ENCODE measurements around the gene CCNY.

The CCNY gene

DNA sequence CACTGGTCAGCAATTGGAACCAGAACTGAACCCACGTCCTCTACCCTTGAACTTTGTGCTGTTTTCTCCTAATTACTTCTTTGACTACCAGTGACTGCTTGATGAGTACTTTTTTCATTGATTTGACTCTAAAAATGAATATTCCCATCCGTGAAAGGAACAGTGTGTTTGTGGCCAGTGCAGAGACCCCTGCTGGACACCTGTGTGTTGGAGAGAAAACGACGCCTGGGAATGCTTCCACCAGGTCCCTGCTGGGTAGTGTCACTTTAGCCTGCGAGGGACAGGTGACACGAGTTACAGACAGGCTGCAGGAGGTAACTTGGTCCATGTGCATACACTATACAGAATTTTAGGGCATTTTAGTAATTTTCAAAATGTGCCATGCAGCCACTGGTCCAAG is 262.1 kb downstream of the CCNY start:
- DNase-seq, result no peak

DNA sequence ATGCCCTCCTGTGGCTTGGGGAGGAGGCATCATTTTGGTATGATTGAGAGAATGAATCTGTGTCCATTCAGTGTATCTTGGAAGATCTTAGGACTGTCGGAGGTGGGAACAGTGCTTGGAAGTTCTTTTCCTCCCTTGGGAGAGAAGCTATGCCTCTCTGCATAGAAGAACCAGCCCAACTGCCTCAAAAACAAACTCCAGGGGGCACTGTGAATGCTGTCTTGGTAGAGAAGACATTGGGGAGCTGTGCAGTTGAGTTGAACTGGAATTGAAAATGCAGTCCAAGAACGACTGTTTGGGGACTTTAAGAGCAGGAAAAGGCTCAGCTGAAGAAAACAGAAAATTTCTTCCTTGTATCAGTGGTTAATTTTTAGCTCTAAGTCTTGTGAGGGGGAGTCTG is 263.9 kb downstream of the CCNY start:
- no peak for DNase-seq

DNA sequence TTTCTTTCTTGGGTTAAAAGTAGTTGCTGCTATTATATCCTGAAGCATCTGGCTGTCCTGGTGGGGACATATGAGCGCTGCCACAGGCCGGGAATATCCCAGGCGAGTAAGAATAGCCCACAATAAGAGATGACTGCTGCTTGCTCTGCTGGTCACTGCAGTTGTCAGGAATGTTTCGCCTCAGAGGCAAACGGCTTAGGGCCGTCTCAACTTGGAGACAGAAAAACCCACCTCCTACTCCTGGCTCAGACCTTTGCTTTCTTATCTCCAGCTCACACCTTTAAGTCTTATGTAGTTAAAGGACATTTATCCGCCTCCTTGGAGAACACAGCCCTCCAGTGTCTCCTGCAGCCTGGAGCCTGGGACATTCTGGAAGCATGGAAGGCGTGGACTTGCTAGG is 268.9 kb downstream of the CCNY start, which contains the start of gene GJD4:
Gene GJD4, plus strand, starts transcription at position 151 of the 400 bp plus-strand sequence. Its CDS starts 227 bp downstream, at position 378.
- no peak for DNase-seq

DNA sequence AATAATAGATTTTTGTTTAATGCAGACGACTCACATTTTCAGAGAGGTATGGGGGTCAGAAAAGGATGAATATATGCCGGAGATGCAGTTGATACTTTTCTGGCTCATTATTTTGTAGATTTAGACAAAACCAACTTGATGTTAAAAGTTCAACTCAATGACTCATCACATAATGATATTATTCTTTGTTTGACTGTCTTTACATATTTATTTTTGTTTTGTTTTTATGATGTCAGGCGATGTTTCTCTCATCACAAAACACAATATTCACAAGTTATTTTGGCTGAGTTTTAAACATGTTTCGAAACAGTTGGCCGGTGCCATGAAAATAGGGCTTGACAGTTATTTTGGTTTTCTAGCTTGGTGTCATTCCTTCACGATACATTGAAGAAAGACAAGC is 270.1 kb downstream of the CCNY start:
- DNase-seq, result no peak

DNA sequence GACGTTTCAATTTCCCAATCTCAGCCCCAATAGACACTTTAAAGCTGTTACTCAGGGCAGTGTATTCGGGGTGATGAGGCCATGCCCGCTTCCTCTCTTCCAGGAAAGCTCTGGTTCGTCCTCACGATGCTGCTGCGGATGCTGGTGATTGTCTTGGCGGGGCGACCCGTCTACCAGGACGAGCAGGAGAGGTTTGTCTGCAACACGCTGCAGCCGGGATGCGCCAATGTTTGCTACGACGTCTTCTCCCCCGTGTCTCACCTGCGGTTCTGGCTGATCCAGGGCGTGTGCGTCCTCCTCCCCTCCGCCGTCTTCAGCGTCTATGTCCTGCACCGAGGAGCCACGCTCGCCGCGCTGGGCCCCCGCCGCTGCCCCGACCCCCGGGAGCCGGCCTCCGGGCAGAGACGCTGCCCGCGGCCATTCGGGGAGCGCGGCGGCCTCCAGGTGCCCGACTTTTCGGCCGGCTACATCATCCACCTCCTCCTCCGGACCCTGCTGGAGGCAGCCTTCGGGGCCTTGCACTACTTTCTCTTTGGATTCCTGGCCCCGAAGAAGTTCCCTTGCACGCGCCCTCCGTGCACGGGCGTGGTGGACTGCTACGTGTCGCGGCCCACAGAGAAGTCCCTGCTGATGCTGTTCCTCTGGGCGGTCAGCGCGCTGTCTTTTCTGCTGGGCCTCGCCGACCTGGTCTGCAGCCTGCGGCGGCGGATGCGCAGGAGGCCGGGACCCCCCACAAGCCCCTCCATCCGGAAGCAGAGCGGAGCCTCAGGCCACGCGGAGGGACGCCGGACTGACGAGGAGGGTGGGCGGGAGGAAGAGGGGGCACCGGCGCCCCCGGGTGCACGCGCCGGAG is 271.4 kb downstream of the CCNY start:
- DNase-seq, result no peak

DNA sequence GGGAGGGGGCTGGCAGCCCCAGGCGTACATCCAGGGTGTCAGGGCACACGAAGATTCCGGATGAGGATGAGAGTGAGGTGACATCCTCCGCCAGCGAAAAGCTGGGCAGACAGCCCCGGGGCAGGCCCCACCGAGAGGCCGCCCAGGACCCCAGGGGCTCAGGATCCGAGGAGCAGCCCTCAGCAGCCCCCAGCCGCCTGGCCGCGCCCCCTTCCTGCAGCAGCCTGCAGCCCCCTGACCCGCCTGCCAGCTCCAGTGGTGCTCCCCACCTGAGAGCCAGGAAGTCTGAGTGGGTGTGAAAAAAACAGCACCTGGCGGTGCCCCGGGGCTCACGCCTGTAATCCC is 272.0 kb downstream of the CCNY start:
- DNase-seq, result no peak

DNA sequence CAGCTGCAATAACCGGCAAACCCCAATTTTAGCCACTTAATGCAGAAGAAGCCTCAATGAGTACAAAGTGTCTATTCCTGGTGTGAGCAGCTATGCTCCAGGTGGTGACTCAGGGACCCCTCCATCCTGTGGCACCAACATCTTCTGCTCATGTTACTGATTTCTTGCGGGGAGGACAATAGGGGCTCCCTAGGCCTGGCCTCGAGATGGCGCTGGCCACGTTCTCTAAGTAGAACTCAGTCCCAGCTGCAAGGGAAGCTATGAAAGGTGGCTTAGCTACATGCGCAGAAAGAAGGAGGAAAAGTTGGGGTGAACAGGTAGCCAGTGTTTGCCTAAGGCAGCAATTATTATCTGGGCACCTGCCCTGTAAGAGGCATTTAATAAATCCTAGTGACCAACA is 275.4 kb downstream of the CCNY start:
- DNase-seq, result no peak

DNA sequence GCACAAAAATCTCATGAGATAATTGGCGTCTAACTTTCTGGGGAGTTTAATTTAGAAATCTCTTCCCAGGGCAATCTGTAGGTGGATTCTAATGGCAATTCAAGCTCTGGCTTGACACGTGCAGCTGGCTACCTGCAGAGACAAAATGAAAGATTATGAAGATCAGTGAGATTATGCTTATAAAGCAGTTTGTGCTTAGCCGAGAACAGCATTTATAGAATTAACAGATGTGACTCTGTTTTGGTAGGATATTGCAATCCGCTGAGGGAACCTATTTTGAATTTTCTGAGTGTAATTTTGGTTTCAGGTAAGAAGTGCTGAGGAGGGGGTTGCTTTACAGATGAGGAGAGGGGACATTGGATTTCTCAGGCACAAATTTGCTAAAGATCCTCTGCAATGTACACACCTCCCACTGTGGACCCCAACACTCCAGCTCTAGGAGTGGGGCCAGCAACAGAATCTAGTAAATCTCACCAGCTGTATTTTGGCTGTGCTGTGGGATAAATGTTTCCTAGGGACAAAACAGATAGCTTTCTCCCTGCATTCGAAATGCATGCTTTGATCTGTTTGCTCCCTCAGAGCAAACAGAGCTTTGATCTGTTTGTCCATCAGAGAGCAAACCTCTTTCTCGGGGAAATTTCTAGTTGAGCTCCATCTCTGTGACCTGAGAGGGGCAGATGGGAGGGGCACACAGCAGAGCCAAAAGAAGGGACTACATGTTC is 276.2 kb downstream of the CCNY start:
- no peak for DNase-seq

DNA sequence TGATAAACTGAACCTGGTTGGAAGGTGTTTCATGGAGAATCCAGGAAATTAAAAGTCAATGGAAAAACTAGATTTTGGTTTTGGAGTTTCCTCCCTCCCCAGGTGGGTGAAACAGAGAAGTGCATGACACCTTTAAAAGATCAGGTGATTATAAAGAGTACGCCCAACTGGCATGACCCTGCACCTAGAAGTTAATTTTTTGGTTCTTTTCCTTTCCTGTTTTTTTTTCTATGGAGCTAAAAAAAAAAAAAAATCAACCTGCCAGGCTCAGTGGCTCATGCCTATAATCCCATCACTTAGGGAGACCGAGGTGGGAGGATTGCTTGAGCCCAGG is 276.8 kb downstream of the CCNY start:
- no peak for DNase-seq

DNA sequence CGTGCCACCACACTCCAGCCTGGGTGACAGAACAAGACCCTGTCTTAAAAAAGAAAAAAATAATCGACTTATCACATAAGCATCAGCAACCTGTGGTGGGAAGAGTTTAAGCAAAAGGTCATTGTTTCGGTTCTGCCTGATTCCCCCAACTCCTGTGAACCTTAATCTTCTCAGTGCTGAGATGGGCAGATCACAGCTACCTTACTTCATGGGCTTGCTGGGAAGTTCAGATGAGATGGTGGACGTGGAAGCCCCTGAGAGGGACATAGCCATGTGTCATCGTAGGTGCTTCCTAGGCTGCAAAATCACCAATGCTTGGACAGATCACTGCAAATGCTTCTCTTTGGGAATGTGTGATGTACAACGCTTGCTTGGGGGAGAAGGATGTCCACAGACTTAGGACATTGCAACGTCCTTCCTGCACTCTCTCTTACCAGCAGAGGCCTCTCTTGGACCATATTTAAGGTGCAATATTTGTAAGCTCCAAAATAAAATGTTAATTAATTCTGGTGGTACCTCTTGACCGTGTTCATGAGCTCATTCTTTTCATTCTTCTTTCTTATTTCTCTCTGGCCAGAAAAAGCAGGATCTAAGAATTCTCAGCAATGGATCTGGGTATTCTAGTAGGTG is 277.4 kb downstream of the CCNY start:
- no peak for DNase-seq

DNA sequence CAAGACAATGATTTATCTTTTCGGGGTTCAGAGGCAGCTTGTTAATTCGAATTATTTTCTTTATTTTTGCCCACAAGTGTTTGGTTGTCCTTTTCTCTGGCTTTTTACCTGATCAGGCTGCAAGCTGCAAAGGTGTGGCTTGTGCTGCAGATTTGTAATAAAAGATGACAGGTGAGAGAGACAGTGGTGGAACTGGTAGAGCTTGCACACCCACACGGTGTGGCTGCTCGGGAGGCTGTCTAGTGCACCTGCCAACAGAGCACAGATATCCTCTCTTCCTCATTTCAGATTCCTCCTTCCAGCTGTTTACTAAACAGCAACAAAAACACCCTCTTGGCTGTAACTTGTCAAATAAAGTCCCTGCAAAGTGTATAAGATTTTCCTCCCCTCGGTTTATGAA is 278.0 kb downstream of the CCNY start:
- DNase-seq, result no peak
